ENCODE data around the gene MRPS16. TPM values are rescaled to one million over a fixed set of nuclear protein-coding genes. Genes with fewer than 3 reads are reported as not detected.

The MRPS16 gene
- total RNA-seq, 1 donor from 2014 or later, result 78.6 TPM

- no peak overlapping the region for H3K4me3 Mint-ChIP-seq (ENCODE audit: unreplicated experiment)
- no peak overlapping the region for H3K27ac Mint-ChIP-seq (ENCODE audit: unreplicated experiment)
- TF ChIP-seq CTCF (IDR thresholded peaks at IDR 0.05; ENCODE audit: unreplicated experiment), result no peak
- no peaks in the 10 kb centered on the region for H3K36me3 Mint-ChIP-seq (ENCODE audit: low read depth, unreplicated experiment)
- no peaks in the 10 kb centered on the region for H3K4me1 Mint-ChIP-seq (ENCODE audit: unreplicated experiment)
- H3K27me3 Mint-ChIP-seq (ENCODE audit: unreplicated experiment), result no peaks in the 10 kb centered on the region
- no peak for DNase-seq (ENCODE audit: low spot score)
- no peaks in the 10 kb centered on the region for H3K9me3 Mint-ChIP-seq (ENCODE audit: unreplicated experiment)
Observed at GRCh38 chr10:73281097-73281496, 28.7 kb upstream of the MRPS16 start.

GRCh38 chr10:73264423-73264822 is 12.0 kb upstream of the MRPS16 start:
- Mint-ChIP-seq H3K9me3 (ENCODE audit: unreplicated experiment) (no peaks in the 10 kb centered on the region), H3K27ac (ENCODE audit: unreplicated experiment) (no peak overlapping the region), H3K4me1 (ENCODE audit: unreplicated experiment) (no peaks in the 10 kb centered on the region), H3K4me3 (ENCODE audit: unreplicated experiment) (no peak overlapping the region), H3K27me3 (ENCODE audit: unreplicated experiment) (no peaks in the 10 kb centered on the region), H3K36me3 (ENCODE audit: low read depth, unreplicated experiment) (no peaks in the 10 kb centered on the region)
- no peak for TF ChIP-seq CTCF (IDR thresholded peaks at IDR 0.05; ENCODE audit: unreplicated experiment)
- DNase-seq (ENCODE audit: low spot score), result no peak

- H3K4me3 Mint-ChIP-seq (ENCODE audit: unreplicated experiment), result no peak overlapping the region
- no peaks in the 10 kb centered on the region for H3K4me1 Mint-ChIP-seq (ENCODE audit: unreplicated experiment)
- no peak for DNase-seq (ENCODE audit: low spot score)
- peaks cover 6% of the 10 kb centered on the region for H3K36me3 Mint-ChIP-seq (ENCODE audit: low read depth, unreplicated experiment)
- H3K27me3 Mint-ChIP-seq (ENCODE audit: unreplicated experiment), result no peaks in the 10 kb centered on the region
- no peak overlapping the region for H3K27ac Mint-ChIP-seq (ENCODE audit: unreplicated experiment)
- H3K9me3 Mint-ChIP-seq (ENCODE audit: unreplicated experiment), result no peaks in the 10 kb centered on the region
- TF ChIP-seq CTCF (IDR thresholded peaks at IDR 0.05; ENCODE audit: unreplicated experiment), result peak; percentile 69
Observed at GRCh38 chr10:73263693-73264347, 11.4 kb upstream of the MRPS16 start.

GRCh38 chr10:73262880-73263555 is 10.6 kb upstream of the MRPS16 start:
- Mint-ChIP-seq H3K36me3 (ENCODE audit: low read depth, unreplicated experiment) (peaks cover 6% of the 10 kb centered on the region), H3K27ac (ENCODE audit: unreplicated experiment) (no peak overlapping the region), H3K4me1 (ENCODE audit: unreplicated experiment) (no peaks in the 10 kb centered on the region), H3K4me3 (ENCODE audit: unreplicated experiment) (no peak overlapping the region), H3K9me3 (ENCODE audit: unreplicated experiment) (no peaks in the 10 kb centered on the region), H3K27me3 (ENCODE audit: unreplicated experiment) (no peaks in the 10 kb centered on the region)
- TF ChIP-seq CTCF (IDR thresholded peaks at IDR 0.05; ENCODE audit: unreplicated experiment), result no peak
- DNase-seq (ENCODE audit: low spot score), result no peak

GRCh38 chr10:73262105-73262730 is 9.8 kb upstream of the MRPS16 start:
- Mint-ChIP-seq H3K9me3 (ENCODE audit: unreplicated experiment) (no peaks in the 10 kb centered on the region), H3K4me3 (ENCODE audit: unreplicated experiment) (no peak overlapping the region), H3K27ac (ENCODE audit: unreplicated experiment) (no peak overlapping the region), H3K36me3 (ENCODE audit: low read depth, unreplicated experiment) (peaks cover 6% of the 10 kb centered on the region), H3K4me1 (ENCODE audit: unreplicated experiment) (no peaks in the 10 kb centered on the region), H3K27me3 (ENCODE audit: unreplicated experiment) (no peaks in the 10 kb centered on the region)
- no peak for TF ChIP-seq CTCF (IDR thresholded peaks at IDR 0.05; ENCODE audit: unreplicated experiment)
- DNase-seq (ENCODE audit: low spot score), result no peak

Measured in endothelial cell (in vitro differentiated cells).